OCI-LY3 (cell line): ENCODE measurements around the gene HAUS2.

Experiments
- H2AFZ ChIP-seq: fragments of 200-600, 300-600 bp; shearing (Covaris generic); 2 replicates; pipeline ENCODE4 v1.6.0; 2014; ENCODE audit warnings: antibody characterized with exemption, low read depth, low read length
- H3K27ac ChIP-seq: fragments of 200-600, 300-600 bp; sonication (generic); 2 replicates; pipeline ENCODE4 v1.5.1; 2014; ENCODE audit warnings: mild to moderate bottlenecking, low read length, moderate library complexity, mixed read lengths
- H3K27me3 ChIP-seq: fragments of 200-600, 300-600 bp; sonication (generic); 2 replicates; pipeline ENCODE4 v1.6.1; 2014; ENCODE audit warnings: low read depth, low read length, mixed read lengths
- H3K36me3 ChIP-seq: fragments of 200-600, 300-600 bp; sonication (generic); replicated peaks from 2 replicates; pipeline ENCODE3; 2014; ENCODE audit warnings: low read depth, low read length, mixed read lengths
- H3K4me1 ChIP-seq: fragments of 300-600, 200-600 bp; sonication (generic); 2 replicates; pipeline ENCODE4 v1.6.1; 2014; ENCODE audit warnings: low read length, mixed read lengths
- H3K4me2 ChIP-seq: fragments of 200-600, 300-600 bp; sonication (generic); 2 replicates; pipeline ENCODE4 v1.6.1; 2014; ENCODE audit warnings: low read length, mixed read lengths
- H3K4me3 ChIP-seq: fragments of 300-600, 200-600 bp; sonication (generic); 2 replicates; pipeline ENCODE4 v1.5.1; 2014; ENCODE audit warnings: antibody characterized with exemption, mild to moderate bottlenecking, low read length, moderate library complexity
- H3K79me2 ChIP-seq: fragments of 300-600, 200-600 bp; shearing (Covaris generic); 2 replicates; pipeline ENCODE4 v1.6.1; 2014; ENCODE audit warnings: mild to moderate bottlenecking, low read length, mixed read lengths
- H3K9ac ChIP-seq: fragments of 300-600, 200-600 bp; shearing (Covaris generic); 2 replicates; pipeline ENCODE4 v1.6.0; 2014; ENCODE audit warnings: mild to moderate bottlenecking, low read length, moderate library complexity
- H3K9me3 ChIP-seq: fragments of 200-600, 300-600 bp; shearing (Covaris generic); 2 replicates; pipeline ENCODE4 v1.6.1; 2014; ENCODE audit warnings: low read length, mixed read lengths; ENCODE audit not compliant: insufficient read depth
- H4K20me1 ChIP-seq: fragments of 200-600, 300-600 bp; sonication (generic); 2 replicates; pipeline ENCODE4 v1.6.1; 2016; ENCODE audit warnings: low read length, mixed read lengths; ENCODE audit not compliant: insufficient read depth
- CTCF ChIP-seq: fragments of 200-600, 300-600 bp; sonication (generic); IDR thresholded peaks from 2 replicates; pipeline ENCODE4 v1.5.1; 2014; ENCODE audit warnings: antibody characterized with exemption, low read length, low read depth
- EZH2phosphoT487 ChIP-seq: fragments of 200-600 bp; shearing (Covaris generic); IDR thresholded peaks from 2 replicates; pipeline ENCODE4 v1.6.1; 2018; ENCODE audit warnings: antibody characterized with exemption, mixed run types, low read depth

Gene HAUS2

DNA sequence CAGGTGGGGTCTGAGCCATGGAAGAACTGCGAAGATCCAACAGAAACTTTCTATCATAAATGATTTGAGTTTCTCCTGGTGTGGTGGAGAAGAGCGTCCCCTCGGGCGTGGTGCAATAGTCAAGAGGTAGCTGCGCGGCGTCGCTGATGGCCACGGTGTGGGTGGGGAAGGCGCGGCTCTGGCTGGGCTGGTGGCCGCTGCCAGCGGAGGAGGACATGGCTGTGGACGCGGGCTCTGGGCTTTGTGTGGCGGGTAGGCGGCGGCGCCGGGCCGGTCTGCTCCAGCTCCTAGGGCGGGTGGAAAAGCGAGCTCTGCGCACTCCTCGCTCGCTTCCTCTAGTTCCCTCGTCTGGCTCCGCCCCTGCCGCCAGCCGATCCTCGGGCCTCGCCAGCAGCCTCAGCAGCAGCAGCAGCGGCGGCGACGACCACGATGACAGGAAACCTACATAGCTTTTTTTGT, 32.7 kb downstream of the HAUS2 start:
- 0 out of 2 replicates have a peak, but pooled peaks cover under 1% of the 10 kb centered on the region for H3K79me2 ChIP-seq
- H4K20me1 ChIP-seq, result no peaks in the 10 kb centered on the region
- peak overlapping the region; percentile 68 for H3K4me2 ChIP-seq
- H3K27ac ChIP-seq, result no peak overlapping the region
- H3K4me3 ChIP-seq, result peak overlapping the region; percentile 77
- TF ChIP-seq EZH2phosphoT487 (no peak), CTCF (0 out of 2 replicates have a peak, but pooled peaks have one; percentile 7)
- peaks cover 3% of the 10 kb centered on the region; the same call in 1 of the 2 replicates for H3K4me1 ChIP-seq
- peaks cover 14% of the 10 kb centered on the region; the same call in 1 of the 2 replicates for H3K27me3 ChIP-seq
- H3K9ac ChIP-seq, result peak overlapping the region; percentile 33; the same call in 1 of the 2 replicates
- H3K36me3 ChIP-seq, result no peaks in the 10 kb centered on the region
- H3K9me3 ChIP-seq, result no peaks in the 10 kb centered on the region
- H2AFZ ChIP-seq, result peak overlapping the region; percentile 48; the same call in 1 of the 2 replicates

DNA sequence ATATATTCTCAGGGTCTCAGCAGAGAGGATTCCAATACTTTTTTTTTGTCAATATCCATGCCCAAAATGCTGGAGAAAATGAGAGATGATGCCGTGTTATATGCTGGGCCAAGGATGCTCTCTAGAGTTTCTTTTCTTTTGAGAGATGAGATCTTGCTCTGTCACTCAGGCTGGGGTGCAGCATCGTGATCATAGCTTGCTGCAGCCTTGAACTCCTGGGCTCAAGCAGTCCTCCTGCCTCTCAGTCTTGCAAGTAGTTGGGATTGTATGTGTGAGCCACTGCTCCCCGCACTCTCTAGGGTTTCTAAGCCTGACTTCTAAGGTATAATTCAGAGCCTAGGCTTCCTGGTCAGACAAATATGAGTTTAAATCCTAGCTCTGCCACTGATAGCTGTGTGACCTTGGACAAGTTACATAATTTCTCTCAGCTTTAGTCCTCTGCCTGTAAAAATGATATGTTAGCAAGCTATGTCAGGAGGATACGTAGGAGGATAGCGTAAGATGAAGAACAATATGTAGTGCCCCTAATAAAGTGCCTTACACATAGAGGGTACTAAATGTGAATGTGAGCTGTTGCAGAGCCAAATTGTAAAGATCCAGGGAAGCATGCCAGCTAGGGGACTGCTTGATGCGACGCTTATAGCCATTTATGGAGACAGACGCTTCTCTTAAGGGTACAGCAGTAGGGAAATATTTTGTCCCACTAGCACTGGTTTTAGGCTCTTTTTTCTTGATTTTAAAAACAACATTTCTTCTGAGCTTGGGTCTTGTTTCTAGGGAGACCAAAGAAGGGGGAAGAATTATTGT, 34.1 kb downstream of the HAUS2 start:
- Histone ChIP-seq H3K27ac (no peak overlapping the region), H4K20me1 (no peaks in the 10 kb centered on the region), H3K4me1 (peaks cover 2% of the 10 kb centered on the region; the same call in 1 of the 2 replicates), H3K9ac (no peak overlapping the region), H3K36me3 (no peaks in the 10 kb centered on the region), H2AFZ (no peak overlapping the region), H3K9me3 (no peaks in the 10 kb centered on the region), H3K4me3 (no peak overlapping the region), H3K27me3 (peaks cover 13% of the 10 kb centered on the region; the same call in 1 of the 2 replicates), H3K4me2 (no peak overlapping the region), H3K79me2 (no peaks in the 10 kb centered on the region)
- no peak for TF ChIP-seq CTCF
- no peak for TF ChIP-seq EZH2phosphoT487

DNA sequence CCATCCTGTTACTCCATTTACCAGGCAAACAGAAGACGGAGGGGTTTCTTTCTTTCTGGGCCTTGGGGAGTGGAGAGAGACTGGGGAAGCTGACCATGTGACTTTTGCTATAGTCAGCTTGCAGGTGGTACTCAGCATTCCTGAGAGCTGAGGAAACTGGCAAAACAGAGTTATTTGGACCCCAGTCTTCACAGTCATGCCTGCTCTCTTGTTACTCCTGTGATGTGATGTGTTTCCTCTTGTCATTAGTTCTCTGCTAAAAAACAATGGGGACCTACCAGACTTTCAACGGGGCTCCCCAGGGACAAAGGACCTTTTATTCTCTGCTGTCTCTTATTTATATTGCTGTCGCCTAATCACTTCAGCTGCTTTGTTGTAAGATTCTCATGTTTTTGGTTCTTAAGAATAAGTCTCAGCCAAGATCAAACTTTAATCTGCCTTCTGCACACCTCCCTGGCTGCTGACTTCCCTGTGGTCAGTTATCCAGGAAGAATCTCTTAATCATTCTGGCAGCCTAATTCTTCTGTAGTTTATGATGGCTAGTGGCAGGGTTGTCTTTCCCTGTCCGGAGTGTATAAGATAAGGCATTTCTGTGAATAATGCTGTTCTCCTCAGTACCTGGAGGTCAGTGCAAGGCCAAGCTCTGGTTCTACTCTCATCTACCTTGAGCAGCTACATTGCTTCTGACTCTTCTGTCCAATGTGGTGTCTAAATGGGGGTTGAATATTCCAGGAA, 35.6 kb downstream of the HAUS2 start:
- H3K27ac ChIP-seq, result no peak overlapping the region
- H3K27me3 ChIP-seq, result peaks cover 10% of the 10 kb centered on the region; the same call in 1 of the 2 replicates
- no peak overlapping the region for H3K9ac ChIP-seq
- no peak for TF ChIP-seq CTCF
- no peak for TF ChIP-seq EZH2phosphoT487
- no peak overlapping the region for H2AFZ ChIP-seq
- H4K20me1 ChIP-seq, result no peaks in the 10 kb centered on the region
- no peaks in the 10 kb centered on the region for H3K9me3 ChIP-seq
- H3K4me1 ChIP-seq, result peaks cover 2% of the 10 kb centered on the region; the same call in 1 of the 2 replicates
- H3K36me3 ChIP-seq, result no peaks in the 10 kb centered on the region
- no peak overlapping the region for H3K4me2 ChIP-seq
- H3K79me2 ChIP-seq, result no peaks in the 10 kb centered on the region
- no peak overlapping the region for H3K4me3 ChIP-seq
